Anterior cingulate cortex (tissue), 58 donors: ENCODE results near the gene IRF9.
A peak's percentile ranks its signal among the peaks of the same experiment; 100 is the strongest.

ENCODE experiments used
- DNase-seq, 58 donors: peaks; one replicate each; lab custom pipeline; 2025; lab: John Stamatoyannopoulos, UW

Gene IRF9

DNA sequence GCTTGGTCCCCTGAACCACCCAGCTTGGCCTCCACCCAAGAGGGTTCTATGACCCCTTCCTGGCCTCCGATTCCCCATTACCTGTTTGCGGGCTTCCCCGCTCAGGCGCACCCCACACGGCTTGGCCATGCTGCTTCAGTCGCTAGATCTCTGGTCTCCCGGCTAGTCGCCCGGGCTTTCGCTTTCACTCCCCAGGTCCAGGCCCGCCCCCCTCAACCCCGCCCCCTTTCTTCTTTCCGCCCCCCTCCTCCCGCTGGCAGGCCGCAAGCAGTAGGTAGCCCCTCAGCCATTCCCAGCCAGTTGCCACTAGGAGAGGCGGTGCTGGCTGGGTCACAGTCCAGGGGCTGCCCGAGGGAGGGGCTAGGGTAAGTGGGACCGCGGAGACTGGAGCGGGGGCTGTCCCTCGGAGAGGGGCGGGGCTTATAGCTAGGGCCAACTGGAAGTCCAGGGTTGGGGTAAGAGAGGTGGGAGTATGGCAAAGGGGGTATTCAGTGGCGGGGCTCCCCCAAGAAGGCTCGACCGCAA is 14.6 kb upstream of the IRF9 start, which contains the start of gene PSME2:
Gene PSME2, minus strand, starts transcription at position 158 of the 525 bp plus-strand sequence. Its CDS starts 29 bp downstream, at position 129.
- peak in 57 of 58 donors; percentile 57 to 91 (median 83) for DNase-seq

DNA sequence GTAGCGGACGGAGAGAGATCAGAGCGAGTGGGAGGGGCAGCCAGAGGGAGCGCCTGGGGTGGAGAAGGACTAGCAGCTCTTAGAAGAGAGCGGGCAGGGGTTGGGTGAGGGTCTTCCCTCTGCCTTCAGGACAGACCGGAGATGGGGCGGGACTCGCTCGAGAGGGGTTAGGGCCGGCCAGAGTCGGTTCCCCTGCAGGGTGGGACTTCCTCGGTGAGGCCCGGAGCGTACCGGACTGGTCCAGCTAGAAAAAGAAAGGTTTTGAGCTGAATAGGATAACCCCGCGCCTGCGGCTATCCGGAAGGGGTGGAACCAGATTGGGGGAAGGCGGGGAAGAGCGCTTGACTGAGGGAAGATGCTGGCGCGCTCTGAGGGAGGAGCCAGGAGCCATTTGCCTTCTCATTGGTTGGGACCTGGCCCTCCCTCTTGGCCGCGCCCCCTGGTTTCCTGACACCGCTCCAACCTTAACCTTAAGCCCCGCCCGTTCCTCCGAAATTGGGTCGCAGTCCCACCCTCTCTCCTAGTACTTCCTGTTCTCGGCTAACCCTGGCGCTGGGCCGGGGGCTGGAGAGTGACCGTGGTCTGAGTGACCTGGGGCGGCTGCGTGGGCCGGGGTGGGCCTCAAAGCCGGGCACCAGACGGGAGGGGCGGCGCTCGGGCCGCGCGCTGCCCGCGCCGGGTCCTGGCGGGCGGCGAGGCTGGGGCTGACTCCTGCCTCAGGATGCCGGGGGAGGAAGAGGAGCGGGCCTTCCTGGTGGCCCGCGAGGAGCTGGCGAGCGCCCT is 13.9 kb upstream of the IRF9 start, which contains the start of gene RNF31:
Gene RNF31, plus strand, starts transcription at position 521 of the 783 bp plus-strand sequence. Its CDS starts 201 bp downstream, at position 722.
- DNase-seq, result peak; percentile 73 to 98 (median 96)

DNA sequence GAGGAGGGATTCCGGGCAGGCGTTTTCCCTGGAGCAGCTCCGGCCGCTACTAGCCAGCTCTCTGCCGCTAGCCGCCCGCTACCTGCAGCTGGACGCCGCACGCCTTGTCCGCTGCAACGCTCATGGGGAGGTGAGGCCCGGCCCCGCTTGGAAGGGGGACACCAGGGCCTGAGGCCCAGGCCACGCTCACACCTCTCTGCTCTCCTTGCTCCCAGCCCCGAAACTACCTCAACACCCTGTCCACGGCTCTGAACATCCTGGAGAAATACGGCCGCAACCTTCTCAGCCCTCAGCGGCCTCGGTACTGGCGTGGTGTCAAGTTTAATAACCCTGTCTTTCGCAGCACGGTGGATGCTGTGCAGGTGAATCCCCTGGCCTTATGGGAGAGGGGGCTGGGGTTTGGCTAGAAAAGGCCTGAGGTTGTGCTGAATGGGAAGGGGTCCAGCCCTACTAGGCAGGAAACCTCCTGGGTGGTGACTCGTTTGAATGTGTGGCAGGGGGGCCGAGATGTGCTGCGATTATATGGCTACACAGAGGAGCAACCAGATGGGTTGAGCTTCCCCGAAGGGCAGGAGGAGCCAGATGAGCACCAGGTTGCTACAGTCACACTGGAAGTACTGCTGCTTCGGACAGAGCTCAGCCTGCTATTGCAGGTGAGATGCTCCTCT is 13.2 kb upstream of the IRF9 start:
- peak in 2 of 58 donors; percentile 44 to 53 for DNase-seq

DNA sequence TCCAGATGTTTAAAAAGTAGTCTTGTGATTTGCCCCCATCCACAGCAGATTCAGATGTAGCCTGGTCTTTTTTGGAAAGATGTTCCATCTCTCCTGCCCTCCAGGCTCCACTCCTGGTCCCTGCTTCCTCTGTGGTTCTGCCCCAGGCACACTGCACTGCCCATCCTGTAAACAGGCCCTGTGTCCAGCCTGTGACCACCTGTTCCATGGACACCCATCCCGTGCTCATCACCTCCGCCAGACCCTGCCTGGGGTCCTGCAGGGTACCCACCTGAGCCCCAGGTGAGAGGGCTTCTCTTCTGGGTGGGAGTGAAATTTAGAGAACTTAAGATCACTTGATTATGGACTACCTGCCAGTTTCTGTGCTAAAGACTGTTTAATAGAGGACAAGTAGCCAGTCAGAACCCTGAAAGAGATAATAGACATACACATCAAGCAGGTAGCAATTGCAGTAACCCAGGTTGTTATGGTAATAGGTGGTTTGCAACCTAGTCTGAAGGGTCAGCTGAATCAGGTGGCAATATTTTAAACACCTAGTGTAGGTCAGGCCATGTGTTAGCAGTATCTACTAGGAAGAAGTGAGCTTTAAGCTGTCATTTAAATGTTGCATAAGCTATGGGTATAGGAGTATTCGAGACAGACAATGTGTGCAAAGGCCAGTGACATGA is 11.6 kb upstream of the IRF9 start:
- no peak for DNase-seq

DNA sequence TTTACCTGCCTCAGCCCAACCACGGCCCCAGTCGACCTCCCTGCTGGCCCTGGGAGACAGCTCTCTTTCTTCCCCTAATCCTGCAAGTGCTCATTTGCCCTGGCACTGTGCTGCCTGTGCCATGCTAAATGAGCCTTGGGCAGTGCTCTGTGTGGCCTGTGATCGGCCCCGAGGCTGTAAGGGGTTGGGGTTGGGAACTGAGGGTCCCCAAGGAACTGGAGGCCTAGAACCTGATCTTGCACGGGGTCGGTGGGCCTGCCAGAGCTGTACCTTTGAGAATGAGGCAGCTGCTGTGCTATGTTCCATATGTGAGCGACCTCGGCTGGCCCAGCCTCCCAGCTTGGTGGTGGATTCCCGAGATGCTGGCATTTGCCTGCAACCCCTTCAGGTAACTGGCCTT is 11.0 kb upstream of the IRF9 start:
- DNase-seq, result no peak

DNA sequence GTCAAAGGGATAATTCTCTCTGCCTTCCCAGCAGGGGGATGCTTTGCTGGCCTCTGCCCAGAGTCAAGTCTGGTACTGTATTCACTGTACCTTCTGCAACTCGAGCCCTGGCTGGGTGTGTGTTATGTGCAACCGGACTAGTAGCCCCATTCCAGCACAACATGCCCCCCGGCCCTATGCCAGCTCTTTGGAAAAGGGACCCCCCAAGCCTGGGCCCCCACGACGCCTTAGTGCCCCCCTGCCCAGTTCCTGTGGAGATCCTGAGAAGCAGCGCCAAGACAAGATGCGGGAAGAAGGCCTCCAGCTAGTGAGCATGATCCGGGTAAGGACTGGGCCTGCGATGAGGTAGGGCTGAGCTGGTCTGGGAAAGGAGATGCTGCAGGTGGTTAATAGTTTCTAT is 10.5 kb upstream of the IRF9 start:
- DNase-seq, result no peak

DNA sequence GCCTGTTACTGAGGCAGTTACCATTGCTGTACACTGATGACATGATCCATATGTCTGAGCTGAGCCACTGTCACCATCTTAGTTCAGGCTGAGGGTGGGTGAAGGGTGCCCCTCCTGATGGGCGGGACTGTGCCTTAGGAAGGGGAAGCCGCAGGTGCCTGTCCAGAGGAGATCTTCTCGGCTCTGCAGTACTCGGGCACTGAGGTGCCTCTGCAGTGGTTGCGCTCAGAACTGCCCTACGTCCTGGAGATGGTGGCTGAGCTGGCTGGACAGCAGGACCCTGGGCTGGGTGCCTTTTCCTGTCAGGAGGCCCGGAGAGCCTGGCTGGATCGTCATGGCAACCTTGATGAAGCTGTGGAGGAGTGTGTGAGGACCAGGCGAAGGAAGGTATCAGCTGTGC is 10.1 kb upstream of the IRF9 start:
- DNase-seq, result no peak

DNA sequence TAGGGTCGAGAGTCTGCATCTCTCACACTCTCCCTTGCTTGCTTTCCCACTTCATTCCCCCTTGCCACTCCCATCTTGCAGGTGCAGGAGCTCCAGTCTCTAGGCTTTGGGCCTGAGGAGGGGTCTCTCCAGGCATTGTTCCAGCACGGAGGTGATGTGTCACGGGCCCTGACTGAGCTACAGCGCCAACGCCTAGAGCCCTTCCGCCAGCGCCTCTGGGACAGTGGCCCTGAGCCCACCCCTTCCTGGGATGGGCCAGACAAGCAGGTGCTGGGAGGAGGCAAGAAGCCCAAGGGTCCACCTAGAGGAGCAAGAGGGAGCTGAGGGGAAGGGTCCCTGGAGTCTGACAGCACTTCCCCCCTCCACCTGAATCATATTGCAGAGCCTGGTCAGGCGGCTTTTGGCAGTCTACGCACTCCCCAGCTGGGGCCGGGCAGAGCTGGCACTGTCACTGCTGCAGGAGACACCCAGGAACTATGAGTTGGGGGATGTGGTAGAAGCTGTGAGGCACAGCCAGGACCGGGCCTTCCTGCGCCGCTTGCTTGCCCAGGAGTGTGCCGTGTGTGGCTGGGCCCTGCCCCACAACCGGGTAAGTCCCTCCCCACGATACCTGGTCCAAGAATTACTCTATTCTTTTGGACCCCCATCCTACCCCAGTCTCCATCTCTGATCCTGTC is 9.5 kb upstream of the IRF9 start:
- DNase-seq, result no peak

DNA sequence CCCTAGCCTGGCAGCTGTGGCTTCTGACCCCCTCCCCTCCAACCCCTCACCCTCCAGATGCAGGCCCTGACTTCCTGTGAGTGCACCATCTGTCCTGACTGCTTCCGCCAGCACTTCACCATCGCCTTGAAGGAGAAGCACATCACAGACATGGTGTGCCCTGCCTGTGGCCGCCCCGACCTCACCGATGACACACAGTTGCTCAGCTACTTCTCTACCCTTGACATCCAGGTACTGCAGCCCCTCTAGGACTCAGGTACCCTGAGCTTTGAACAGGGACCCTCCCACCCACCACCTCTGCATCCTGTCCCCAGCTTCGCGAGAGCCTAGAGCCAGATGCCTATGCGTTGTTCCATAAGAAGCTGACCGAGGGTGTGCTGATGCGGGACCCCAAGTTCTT is 6.0 kb upstream of the IRF9 start:
- no peak for DNase-seq

DNA sequence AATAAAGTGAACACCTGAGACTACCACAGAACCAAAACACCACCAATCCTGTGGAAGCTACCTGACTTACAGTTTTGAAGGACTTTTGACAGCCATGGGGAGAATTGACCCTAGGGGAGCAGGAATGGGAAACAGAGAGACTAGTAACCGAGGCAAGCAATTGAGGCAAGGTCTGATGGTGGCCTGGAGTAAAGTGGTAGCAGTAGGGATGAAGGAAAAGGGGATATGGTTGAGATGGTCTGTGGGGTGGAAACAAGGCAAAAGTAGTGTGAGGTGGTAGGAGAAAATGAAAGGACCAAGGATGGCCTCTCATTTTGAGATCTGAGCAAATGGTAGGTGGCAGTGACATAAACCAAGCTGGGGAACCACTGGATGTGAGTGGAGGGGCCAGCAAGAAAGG is 4.2 kb upstream of the IRF9 start:
- DNase-seq, result no peak

DNA sequence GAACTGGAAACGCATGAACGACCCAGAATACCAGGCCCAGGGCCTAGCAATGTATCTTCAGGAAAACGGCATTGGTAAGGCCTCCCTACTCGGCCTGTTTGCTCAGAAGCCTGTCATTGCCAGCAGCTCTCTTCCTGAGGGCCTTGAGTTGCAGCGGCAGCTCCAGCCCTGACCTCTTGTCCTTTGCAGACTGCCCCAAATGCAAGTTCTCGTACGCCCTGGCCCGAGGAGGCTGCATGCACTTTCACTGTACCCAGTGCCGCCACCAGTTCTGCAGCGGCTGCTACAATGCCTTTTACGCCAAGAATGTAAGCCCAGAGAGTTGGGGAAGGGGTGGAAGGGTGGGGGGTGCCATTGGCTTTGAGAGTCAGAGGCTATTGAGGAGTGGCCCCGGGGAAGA is 3.7 kb upstream of the IRF9 start:
- no peak for DNase-seq

DNA sequence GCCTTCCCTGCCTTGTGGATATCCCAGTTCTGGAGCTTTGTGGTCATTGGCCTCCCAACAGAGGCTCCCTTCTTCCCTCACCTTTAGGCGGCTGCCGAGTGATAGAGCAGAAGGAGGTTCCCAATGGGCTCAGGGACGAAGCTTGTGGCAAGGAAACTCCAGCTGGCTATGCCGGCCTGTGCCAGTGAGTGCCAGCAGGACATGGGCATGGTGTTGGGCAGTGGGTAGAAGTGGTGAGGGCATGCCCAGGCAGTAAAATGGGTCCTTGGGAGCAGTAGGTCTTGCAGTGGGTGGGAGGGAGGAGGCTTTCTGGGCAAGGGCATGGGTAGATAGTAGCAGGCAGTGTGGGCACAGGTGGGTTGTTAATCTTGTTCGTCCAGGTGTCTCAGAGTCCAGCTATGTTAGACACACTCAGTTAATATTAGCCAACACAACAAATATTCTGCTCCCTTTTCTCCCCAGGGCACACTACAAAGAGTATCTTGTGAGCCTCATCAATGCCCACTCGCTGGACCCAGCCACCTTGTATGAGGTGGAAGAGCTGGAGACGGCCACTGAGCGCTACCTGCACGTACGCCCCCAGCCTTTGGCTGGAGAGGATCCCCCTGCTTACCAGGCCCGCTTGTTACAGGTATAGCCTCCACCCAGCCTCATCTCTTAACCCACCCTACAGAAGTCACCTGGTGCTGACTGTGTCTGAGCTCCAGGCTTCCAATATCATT is 1.1 kb upstream of the IRF9 start:
- no peak for DNase-seq

DNA sequence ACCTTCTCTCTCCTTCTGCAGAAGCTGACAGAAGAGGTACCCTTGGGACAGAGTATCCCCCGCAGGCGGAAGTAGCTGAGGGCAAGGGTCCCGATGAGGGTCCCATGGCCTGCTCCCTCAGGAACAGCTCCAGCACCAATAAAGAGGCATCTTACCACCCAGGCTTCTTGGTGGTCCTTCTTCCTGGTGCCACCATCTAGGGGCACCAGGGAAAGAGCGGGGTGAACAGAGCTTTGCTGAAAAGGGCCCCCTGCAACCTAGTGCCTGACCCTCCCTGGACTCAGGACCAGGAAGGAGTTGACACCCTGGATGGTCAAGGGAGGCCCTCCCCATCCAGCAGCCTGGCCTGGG is 591 bp upstream of the IRF9 start:
- DNase-seq, result no peak

DNA sequence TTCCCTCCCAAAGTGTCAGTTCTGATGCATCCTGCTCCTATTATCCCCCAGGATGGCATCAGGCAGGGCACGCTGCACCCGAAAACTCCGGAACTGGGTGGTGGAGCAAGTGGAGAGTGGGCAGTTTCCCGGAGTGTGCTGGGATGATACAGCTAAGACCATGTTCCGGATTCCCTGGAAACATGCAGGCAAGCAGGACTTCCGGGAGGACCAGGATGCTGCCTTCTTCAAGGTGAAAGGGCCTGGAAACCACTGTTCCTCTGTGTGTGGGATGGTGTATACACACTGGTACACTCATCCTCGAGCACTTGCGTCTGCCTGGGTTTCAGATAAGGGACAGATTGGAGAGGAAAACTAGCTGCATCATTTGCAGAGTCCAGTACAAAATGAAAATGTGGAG is 1.0 kb downstream of the IRF9 start:
- DNase-seq, result peak in 2 of 58 donors; percentile 10 to 35

DNA sequence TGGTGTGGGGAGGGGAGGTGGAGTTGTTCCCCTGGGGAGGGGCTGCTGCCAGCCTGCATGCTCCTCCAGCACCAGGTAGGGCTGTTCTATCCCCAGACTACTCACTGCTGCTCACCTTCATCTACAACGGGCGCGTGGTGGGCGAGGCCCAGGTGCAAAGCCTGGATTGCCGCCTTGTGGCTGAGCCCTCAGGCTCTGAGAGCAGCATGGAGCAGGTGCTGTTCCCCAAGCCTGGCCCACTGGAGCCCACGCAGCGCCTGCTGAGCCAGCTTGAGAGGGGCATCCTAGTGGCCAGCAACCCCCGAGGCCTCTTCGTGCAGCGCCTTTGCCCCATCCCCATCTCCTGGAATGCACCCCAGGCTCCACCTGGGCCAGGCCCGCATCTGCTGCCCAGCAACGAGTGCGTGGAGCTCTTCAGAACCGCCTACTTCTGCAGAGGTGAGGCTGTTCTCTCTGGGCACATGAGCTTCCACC is 3.5 kb downstream of the IRF9 start:
- no peak for DNase-seq

DNA sequence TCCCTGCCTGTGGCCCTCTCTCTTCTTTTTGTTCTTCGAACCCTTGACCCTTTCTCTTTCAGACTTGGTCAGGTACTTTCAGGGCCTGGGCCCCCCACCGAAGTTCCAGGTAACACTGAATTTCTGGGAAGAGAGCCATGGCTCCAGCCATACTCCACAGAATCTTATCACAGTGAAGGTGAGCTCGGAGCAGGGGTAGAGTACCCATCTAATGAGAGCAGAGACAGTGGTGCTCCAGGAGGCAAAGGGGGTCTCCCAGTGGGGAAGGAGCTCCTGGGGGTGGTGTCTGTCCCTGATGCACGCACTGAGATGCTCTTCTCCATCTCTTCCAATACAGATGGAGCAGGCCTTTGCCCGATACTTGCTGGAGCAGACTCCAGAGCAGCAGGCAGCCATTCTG is 4.7 kb downstream of the IRF9 start:
- DNase-seq, result no peak

DNA sequence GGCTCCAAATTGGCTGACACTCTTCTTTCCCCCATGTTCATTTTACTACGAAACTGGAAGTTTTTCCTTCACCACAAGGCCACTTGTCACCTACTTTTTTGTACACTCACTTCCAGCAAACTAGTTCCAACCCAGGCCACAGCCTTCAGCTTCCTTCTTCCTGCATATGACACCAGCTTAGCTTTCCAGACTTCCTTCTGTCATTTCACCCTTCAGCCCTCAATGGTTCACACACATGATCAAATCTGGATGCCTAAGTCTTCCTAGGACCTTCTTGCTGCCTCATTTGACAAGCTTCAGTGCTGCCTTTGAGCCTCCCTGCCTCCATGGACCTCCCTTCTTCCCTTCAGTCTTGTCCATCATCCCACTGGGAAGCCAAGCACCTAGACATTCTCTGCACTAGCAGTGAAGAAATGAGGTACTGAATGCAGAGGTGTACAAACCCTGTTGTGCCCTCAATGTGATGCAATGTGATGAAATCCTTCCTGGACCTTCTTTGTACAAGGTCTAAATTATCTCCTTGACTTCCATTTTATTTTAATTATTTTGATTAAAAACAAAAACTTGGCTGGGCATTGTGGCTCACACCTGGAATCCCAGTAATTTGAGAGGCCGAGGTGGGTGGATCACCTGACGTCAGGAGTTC is 6.5 kb downstream of the IRF9 start:
- no peak for DNase-seq

DNA sequence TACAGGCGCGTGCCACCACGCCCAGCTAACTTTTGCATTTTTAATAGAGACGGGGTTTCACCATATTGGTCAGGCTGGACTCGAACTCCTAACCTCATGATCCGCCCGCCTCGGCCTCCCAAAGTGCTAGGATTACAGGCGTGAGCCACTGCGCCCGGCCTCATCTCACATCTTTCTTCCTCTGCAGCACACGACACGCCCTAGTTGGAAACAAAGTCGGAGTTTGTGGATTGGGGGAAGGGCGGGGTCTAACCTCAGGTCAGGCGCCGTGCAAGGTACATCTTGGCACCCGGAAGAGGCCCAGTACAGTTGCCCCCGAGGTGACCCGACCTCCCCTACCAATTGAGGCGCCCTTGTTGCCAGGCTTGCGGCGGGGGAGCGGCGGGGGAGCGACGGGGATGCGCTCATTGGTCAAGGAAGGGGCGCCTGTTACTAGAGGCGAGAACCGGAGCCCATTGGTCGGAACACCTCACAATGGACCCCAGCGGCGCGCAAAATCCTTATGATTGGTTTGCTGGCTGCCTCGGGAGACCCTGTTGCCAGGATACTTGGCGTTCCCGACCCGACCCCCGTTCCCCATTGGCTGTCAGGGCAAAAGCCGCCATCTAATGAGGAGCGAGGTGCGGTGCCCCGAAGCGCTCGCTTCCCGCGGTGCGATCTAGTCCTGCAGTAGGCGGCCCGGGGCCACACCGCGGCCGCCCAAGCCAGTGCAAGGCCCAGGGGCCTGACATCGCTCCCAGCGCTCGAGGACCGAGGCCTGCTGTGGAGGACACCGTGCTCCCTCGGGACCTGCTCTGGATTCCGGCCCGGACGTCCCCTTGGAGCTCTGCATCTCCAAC is 10.6 kb downstream of the IRF9 start, which contains the start of gene REC8:
Gene REC8, plus strand, starts transcription at position 659 of the 839 bp plus-strand sequence. CDS start 473 bp downstream, outside the sequence.
- DNase-seq, result peak; percentile 63 to 98 (median 91)
